HG03097 (cell line): ENCODE measurements around the gene TNFAIP6.
"Not testable (repeated sequence)": the region's sequence is repeated elsewhere in the genome, so short reads cannot be mapped to it uniquely, and the experiment has no call there.

Experiments
- ATAC-seq: cut with Tn5 transposase; IDR thresholded peaks from one replicate; pipeline ENCODE4 v1.9.1; 2021; ENCODE audit not compliant: unreplicated experiment, low FRiP score

TNFAIP6 gene

DNA sequence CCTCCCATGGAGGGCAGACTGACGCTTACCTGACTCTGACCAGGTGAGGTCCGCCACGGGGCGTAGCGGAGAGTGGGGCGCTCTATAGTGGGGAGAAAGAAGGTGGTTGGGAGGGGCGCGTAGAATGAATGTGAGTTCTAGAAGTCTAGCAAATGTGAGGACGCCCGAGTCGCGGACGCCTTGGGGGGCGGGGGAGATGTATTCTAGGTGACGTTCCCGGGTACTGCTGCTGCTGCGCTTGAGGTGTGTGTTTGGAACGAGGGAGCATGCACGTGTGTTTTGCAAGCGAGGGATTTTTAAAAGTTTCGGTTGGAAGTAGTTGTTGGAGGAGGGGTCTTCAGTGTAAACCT, 53.1 kb downstream of the TNFAIP6 start:
- ATAC-seq, result peak; percentile 38

DNA sequence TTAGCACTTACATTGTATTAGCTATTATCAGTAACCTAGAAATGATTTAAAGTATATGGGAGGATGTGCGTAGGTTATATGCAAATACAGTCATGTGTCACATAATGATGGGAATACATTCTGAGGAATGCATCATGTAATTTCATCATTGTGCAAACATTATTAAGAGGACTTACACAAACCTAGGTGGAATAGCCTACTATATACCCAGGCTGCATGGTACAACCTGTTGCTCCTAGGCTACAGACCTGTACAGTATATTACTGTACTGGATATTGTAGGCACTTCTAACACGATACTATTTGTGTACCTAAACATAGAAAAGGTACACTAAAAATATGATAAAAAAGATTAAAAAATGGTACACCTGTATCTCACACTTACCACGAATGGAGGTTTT, 60.3 kb downstream of the TNFAIP6 start:
- no peak for ATAC-seq

DNA sequence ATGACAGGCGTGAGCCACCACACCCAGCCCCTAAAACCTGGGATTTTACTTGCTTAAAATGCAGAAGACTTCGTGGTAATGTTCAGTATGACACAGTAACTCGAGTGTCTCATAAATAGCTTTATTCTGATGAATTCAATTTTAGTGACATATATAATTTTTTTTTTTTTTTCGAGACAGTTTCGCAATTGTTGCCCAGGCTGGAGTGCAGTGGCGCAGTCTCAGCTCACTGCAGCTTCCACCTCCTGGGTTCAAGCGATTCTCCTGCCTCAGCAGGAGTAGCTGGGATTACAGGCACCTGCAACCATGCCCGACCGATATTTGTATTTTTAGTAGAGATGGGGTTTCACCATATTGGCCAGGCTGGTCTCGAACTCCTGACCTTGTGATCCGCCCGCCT, 64.3 kb downstream of the TNFAIP6 start:
- ATAC-seq, result not testable (repeated sequence)

GRCh38 chr2:151422917-151423439, 65.6 kb downstream of the TNFAIP6 start:
- ATAC-seq, result peak; percentile 59

DNA sequence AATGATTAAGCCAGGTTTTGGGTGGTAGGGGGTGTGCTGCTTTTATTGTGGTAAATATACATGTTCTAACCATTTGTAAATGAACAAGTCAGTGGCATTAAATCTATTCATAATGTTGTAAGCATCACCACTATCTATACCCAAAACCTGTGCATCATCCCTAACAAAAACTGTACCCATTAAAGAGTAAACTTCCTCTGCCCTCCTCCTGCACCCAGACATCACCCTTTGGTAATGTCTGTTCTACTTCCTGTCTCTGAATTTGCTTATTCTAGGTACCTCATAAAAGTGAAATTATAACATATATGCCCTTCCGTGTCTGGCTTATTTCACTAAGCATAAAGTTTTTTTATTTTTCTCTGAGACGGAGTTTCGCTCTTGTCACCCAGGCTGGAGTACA, 66.4 kb downstream of the TNFAIP6 start:
- ATAC-seq, result no peak
